ENCODE data around the gene C2orf72. TPM values are rescaled to one million over a fixed set of nuclear protein-coding genes. Genes with fewer than 3 reads are reported as not detected.

The C2orf72 gene
- total and polyA plus RNA-seq, 2 of the 4 experiments (the other 2 are of a cell fraction) = 0.09 to 0.18 TPM

DNA sequence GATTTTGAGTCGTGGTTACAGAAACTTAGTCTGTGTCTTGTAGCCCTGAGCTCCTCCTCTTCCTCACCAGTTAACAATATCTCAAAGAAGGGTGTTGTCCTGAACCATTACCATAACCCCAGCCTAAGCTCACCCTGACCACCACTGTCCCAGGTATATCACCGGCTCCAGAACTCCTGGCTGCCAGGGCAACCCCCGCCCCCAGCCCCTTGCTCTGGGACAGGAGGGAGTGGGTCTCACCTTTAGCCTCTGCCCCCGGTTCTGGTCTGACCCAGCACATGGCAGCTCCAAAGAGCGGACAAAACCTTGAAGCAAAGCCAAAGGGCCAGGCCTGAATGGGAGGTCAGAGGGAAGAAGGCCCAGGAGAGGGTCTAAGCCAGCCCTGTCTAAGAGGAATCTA, 13.8 kb downstream of the C2orf72 start:
- TF ChIP-seq, protein P1, sequence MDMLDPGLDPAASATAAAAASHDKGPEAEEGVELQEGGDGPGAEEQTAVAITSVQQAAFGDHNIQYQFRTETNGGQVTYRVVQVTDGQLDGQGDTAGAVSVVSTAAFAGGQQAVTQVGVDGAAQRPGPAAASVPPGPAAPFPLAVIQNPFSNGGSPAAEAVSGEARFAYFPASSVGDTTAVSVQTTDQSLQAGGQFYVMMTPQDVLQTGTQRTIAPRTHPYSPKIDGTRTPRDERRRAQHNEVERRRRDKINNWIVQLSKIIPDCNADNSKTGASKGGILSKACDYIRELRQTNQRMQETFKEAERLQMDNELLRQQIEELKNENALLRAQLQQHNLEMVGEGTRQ (IDR thresholded peaks at IDR 0.05; ENCODE audit: low read depth, low read length) = no peak
- TF ChIP-seq POLR2A (IDR thresholded peaks at IDR 0.05; ENCODE audit: low read depth, low read length) (no peak), NFE2L2 (IDR thresholded peaks at IDR 0.05; ENCODE audit: low read depth, low read length) (no peak), MAFK (IDR thresholded peaks at IDR 0.05; ENCODE audit: low read depth, low read length) (no peak), MXI1 (IDR thresholded peaks at IDR 0.05; ENCODE audit: borderline replicate concordance, low read depth, low read length) (no peak), CHD1 (IDR thresholded peaks at IDR 0.05; ENCODE audit: low read depth, low read length) (no peak), FOS (IDR thresholded peaks at IDR 0.05; ENCODE audit: low read depth, low read length) (no peak), SMC3 (IDR thresholded peaks at IDR 0.05; ENCODE audit: low read depth, low read length) (no peak), CEBPB (IDR thresholded peaks at IDR 0.05; ENCODE audit: low read depth, low read length) (no peak), RFX5 (IDR thresholded peaks at IDR 0.05; ENCODE audit: low read depth, low read length) (no peak), RAD21 (IDR thresholded peaks at IDR 0.05; ENCODE audit: low read length) (no peak), MAZ (IDR thresholded peaks at IDR 0.05; ENCODE audit: borderline replicate concordance, low read depth, low read length) (no peak), BHLHE40 (IDR thresholded peaks at IDR 0.05; ENCODE audit: low read depth, low read length) (no peak), RCOR1 (IDR thresholded peaks at IDR 0.05; ENCODE audit: insufficient replicate concordance, low read length) (no peak)
- TF ChIP-seq, protein P2, sequence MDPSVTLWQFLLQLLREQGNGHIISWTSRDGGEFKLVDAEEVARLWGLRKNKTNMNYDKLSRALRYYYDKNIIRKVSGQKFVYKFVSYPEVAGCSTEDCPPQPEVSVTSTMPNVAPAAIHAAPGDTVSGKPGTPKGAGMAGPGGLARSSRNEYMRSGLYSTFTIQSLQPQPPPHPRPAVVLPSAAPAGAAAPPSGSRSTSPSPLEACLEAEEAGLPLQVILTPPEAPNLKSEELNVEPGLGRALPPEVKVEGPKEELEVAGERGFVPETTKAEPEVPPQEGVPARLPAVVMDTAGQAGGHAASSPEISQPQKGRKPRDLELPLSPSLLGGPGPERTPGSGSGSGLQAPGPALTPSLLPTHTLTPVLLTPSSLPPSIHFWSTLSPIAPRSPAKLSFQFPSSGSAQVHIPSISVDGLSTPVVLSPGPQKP (IDR thresholded peaks at IDR 0.05; ENCODE audit: borderline replicate concordance, low read depth, low read length) = no peak
- TF ChIP-seq, protein P3, sequence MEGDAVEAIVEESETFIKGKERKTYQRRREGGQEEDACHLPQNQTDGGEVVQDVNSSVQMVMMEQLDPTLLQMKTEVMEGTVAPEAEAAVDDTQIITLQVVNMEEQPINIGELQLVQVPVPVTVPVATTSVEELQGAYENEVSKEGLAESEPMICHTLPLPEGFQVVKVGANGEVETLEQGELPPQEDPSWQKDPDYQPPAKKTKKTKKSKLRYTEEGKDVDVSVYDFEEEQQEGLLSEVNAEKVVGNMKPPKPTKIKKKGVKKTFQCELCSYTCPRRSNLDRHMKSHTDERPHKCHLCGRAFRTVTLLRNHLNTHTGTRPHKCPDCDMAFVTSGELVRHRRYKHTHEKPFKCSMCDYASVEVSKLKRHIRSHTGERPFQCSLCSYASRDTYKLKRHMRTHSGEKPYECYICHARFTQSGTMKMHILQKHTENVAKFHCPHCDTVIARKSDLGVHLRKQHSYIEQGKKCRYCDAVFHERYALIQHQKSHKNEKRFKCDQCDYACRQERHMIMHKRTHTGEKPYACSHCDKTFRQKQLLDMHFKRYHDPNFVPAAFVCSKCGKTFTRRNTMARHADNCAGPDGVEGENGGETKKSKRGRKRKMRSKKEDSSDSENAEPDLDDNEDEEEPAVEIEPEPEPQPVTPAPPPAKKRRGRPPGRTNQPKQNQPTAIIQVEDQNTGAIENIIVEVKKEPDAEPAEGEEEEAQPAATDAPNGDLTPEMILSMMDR (conservative IDR thresholded peaks at IDR 0.05; ENCODE audit: low read depth, low read length) = no peak
- H2BK120ac ChIP-seq (ENCODE audit: low read depth, low read length) = no peak overlapping the region
- in situ Hi-C loops (cut with MboI; ENCODE audit: low sequenced_read_pairs) = no loop called here
- H3K23ac ChIP-seq (ENCODE audit: low read depth, low read length) = no peak overlapping the region
- H2BK20ac ChIP-seq (ENCODE audit: low read depth, low read length) = no peak overlapping the region
- BruUV-seq (replicated peaks) = no TSS peak
- ATAC-seq (ENCODE audit: low read depth) (no peak), DNase-seq (no peak)
- H3K4me3 ChIP-seq (ENCODE audit: insufficient read depth, low read depth, low read length) = no peak overlapping the region
- no peak overlapping the region for H3K4me2 ChIP-seq (ENCODE audit: low read depth, low read length)
- H3K9ac ChIP-seq (ENCODE audit: low read depth, low read length) = no peak overlapping the region
- H2AK5ac ChIP-seq (ENCODE audit: low read depth, low read length) = no peak overlapping the region
- H3K36me3 ChIP-seq (ENCODE audit: control insufficient read depth, insufficient read depth, low read length) = no peaks in the 10 kb centered on the region
- POLR2A ChIA-PET (ENCODE audit: unreplicated experiment) = no interaction called here
- CTCF ChIA-PET = no interaction called here
- no peak overlapping the region for H4K5ac ChIP-seq (ENCODE audit: low read depth, low read length)
- H4K20me1 ChIP-seq (ENCODE audit: insufficient read depth, low read length) = no peaks in the 10 kb centered on the region
- H2BK15ac ChIP-seq (ENCODE audit: low read depth, low read length) = no peak overlapping the region
- no peak overlapping the region for H4K91ac ChIP-seq (ENCODE audit: insufficient read depth, low read depth, low read length)
- no peak overlapping the region for H3K27ac ChIP-seq (ENCODE audit: insufficient read depth, low read length)
- no peak overlapping the region for H2AFZ ChIP-seq (replicated peaks; ENCODE audit: low read length, poor library complexity)
- no peaks in the 10 kb centered on the region for H3K4me1 ChIP-seq (ENCODE audit: control insufficient read depth, insufficient read depth, low read length)
- H2AK9ac ChIP-seq (replicated peaks; ENCODE audit: low read depth, low read length, poor library complexity) = no peak overlapping the region
- peaks cover 36% of the 10 kb centered on the region for H3K27me3 ChIP-seq (ENCODE audit: control insufficient read depth, insufficient read depth, low read length)
- no peak overlapping the region for H2BK5ac ChIP-seq (ENCODE audit: low read depth, low read length, poor library complexity, severe bottlenecking)
- intact Hi-C loops (cut with micrococcal nuclease) = no loop called here
- no peak overlapping the region for H3K56ac ChIP-seq (ENCODE audit: extremely low read depth, insufficient read depth, low read length)
- H3K79me1 ChIP-seq (ENCODE audit: low read depth in 1 of 2, low read length in 2 of 2) = no peaks in the 10 kb centered on the region
- dilution Hi-C loops (cut with HindIII; ENCODE audit: low sequenced_read_pairs, unreplicated experiment) = no loop called here
- no peak overlapping the region for H3K14ac ChIP-seq (replicated peaks; ENCODE audit: low read depth, low read length)
- H4K8ac ChIP-seq (ENCODE audit: low read depth in 2 of 2, low read length in 2 of 2) = no peak overlapping the region
- H3K9me3 ChIP-seq (ENCODE audit: control insufficient read depth, insufficient read depth, low read length) = no peaks in the 10 kb centered on the region
- no peak overlapping the region for H3K4ac ChIP-seq (ENCODE audit: low read depth, low read length)
- no peak overlapping the region for H3K18ac ChIP-seq (ENCODE audit: low read depth, low read length)
- WGBS, 2 experiments (ENCODE audit: extremely low coverage in 2 of 2, insufficient read length in 1 of 2) = 61% methylated on average over 2 of the region's 5 CpGs; no CpG with 5 or more reads in 1 of the 2 experiments
- H3K9me1 ChIP-seq (ENCODE audit: insufficient read depth, low read length) = peaks cover 8% of the 10 kb centered on the region; the same call in 1 of the 2 replicates

Data from IMR-90 (cell line).